ENCODE results near the gene PKDREJ.
A peak's percentile ranks its signal among the peaks of the same experiment; 100 is the strongest.
"Not testable (repeated sequence)": the region's sequence is repeated elsewhere in the genome, so short reads cannot be mapped to it uniquely, and the experiment has no call there.

Gene PKDREJ

DNA sequence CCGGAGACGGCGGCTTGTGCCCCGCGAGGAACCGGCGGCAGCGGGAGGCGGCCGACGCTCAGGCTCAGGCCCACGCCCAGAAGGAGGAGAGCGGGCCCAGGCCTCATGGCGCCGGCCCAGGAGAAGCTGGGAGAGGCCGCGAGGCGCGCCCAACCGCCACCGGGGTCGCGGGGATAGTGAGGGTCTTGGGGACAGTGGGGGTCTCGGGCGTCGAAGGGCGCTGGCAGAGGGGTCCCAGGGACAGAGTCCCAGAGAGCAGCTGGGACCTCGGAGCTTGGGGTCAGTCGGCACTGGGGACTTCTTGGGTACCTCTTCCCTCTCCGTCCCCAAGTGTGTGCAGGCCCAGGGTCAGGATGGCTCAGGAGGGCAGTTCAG lies at the start of gene PKDREJ:
PKDREJ (minus strand) TSS at position 128 of the 375 bp plus-strand sequence; CDS start at position 107, 21 bp downstream.
- DNase-seq = peak in 2 of 42 donors; percentile 12 to 13
- intact Hi-C loops (cut with DNase I) = no loop called here

GRCh38 chr22:46312848-46313247 lies 49.7 kb upstream of the PKDREJ start:
- not testable (repeated sequence) for DNase-seq
- intact Hi-C loops (cut with DNase I) = loop anchor here (5.0 kb wide), 1 partner anchor 191 kb away; no protein-coding TSS in a partner anchor

DNA sequence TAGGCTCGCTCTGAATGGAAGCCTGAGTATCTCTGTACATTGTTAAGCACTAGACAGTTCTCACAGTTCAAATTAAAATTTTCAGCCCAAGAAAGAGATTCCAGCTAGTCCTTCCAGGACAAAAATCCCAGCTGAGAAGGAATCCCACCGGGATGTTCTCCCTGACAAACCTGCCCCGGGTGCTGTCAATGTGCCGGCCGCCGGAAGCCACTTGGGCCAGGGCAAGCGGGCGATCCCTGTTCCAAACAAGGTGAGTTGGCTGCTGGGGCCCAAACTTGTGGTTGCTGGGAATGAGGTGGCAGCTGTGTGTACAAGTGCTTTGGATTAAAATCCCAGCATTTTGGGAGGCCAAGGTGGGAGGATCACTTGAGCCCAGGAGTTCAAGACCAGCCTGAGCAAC lies 48.9 kb upstream of the PKDREJ start:
- intact Hi-C loops (cut with DNase I) = loop anchor here (5.0 kb wide), 1 partner anchor 190 kb away; no protein-coding TSS in a partner anchor
- DNase-seq = no peak

- DNase-seq = no peak
- intact Hi-C loops (cut with DNase I) = loop anchor here (5.0 kb wide), 1 partner anchor 187 kb away; no protein-coding TSS in a partner anchor
These were observed 46.5 kb upstream of the PKDREJ start for GRCh38 chr22:46309526-46310085.

- DNase-seq = no peak
- intact Hi-C loops (cut with DNase I) = no loop called here
These were observed 45.3 kb upstream of the PKDREJ start for GRCh38 chr22:46308283-46308988.

- DNase-seq = no peak
- intact Hi-C loops (cut with DNase I) = no loop called here
These were observed 40.3 kb upstream of the PKDREJ start for GRCh38 chr22:46303347-46303965.

DNA sequence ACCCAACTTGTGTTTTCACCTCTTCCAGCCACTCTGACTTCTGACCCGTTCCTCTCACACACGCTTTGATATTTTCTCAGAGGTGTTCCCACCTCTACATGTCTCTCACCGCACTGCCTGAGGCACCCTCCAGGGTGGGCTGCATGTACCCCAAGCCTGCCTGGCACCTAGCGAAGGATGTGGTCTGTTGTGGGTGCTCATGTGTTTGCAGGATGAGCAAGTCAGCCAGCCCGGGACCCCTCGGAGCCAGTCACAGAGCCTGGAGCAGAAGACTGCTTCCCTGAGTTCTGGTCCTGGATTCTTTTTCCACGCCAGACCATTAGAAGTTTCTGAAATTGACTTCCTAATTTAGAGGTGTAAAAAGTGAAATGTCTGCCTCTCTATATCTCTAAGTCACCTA lies 37.3 kb upstream of the PKDREJ start:
- intact Hi-C loops (cut with DNase I) = no loop called here

GRCh38 chr22:46299101-46299500 lies 36.0 kb upstream of the PKDREJ start:
- intact Hi-C loops (cut with DNase I) = loop anchor here (5.0 to 10.0 kb wide), 2 partner anchors 177 to 304 kb away; no protein-coding TSS in a partner anchor
- no peak for DNase-seq

More for the DNA sequence above, 37.3 kb upstream of the PKDREJ start:
- no peak for DNase-seq

DNA sequence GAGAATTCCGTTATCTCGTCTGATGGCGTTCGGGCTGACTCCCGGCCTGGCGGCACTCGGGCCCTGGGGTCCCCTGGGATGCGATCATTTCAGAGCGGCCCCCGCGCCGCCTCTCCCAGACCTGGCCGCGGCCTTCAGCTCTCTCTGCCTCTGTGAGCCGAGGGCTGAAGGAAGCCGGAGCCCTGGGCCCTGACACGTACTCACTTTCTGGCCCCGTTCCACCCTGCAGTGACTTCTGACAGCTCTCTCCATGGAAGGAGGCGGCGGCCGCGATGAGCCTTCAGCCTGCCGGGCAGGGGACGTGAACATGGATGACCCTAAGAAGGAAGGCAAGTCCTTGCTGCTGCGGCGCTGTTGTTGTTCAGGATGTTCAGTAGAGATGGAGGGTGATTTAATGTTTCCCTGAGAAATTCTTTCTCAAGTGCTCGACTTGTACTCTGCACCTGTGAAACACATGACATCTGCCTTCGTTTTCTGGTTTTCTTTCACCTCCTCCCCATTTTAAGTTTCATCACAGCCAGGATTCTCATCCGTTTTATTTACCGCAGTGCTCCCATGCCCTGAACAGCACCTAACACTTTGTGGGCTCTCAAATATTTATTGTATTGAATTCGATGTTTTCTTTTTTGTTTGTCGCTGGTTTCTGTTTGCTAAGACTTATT lies 34.1 kb upstream of the PKDREJ start:
- peak in 3 of 42 donors; percentile 8 to 30 (median 24) for DNase-seq
- intact Hi-C loops (cut with DNase I) = loop anchor here (5.0 to 10.0 kb wide), 2 partner anchors 175 to 302 kb away; no protein-coding TSS in a partner anchor

GRCh38 chr22:46296257-46297150 lies 33.4 kb upstream of the PKDREJ start, which contains the start of gene GTSE1:
TSS of gene GTSE1 (plus strand) at chr22:46296870. CDS start at chr22:46297401, 531 bp downstream.
- DNase-seq = peak; percentile 96 to 99 (median 98)
- intact Hi-C loops (cut with DNase I) = loop anchor here (5.0 to 10.0 kb wide), 2 partner anchors 174 to 302 kb away; no protein-coding TSS in a partner anchor

GRCh38 chr22:46295277-46295971 lies 32.3 kb upstream of the PKDREJ start:
- intact Hi-C loops (cut with DNase I) = loop anchor here (5.0 to 10.0 kb wide), 2 partner anchors 173 to 301 kb away; no protein-coding TSS in a partner anchor
- no peak for DNase-seq

DNA sequence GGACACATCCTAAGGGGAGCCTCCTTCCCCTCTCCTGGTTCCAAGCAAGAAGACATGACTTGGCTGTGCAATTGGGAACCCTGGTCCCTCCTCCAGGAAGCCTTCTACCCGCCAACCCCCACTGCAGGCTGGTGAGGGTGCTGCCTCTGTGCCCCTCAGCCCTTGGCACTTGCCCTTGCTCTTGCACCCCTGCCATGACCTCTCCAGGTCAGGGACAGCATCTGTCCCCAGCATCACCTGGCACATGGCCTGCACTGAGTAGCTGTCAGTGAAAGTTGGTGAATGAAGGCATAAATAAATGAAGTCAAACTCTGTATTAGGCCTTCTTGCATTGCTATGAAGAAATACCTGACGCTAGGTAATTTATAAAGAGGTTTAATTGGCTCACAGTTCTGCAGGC lies 31.6 kb upstream of the PKDREJ start:
- intact Hi-C loops (cut with DNase I) = loop anchor here (5.0 to 10.0 kb wide), 2 partner anchors 172 to 300 kb away; no protein-coding TSS in a partner anchor
- DNase-seq = no peak

- peak; percentile 62 to 96 (median 83) for DNase-seq
- intact Hi-C loops (cut with DNase I) = loop anchor here (10.0 kb wide), 1 partner anchor 299 kb away; no protein-coding TSS in a partner anchor
These were observed 30.6 kb upstream of the PKDREJ start for GRCh38 chr22:46293577-46294260.

DNA sequence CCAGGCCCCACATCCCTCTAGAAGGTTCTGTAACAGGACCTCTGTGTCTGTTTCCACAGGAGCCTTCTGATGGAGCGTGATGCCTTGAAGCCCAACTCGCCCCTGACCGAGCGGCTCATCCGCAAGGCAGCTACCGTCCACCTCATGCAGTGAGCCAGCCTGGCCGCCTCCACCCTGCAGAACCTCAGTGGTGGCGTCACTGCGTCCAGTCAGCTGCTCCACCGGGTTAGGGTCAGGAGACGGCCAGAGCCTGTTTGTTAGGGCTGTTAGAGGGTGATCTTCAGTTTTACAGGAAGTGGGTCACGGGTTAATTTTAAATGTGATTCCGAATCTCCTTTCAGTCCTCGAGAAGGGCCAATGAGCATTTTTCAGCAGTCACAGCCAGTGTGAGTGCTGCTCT lies 29.6 kb upstream of the PKDREJ start:
- intact Hi-C loops (cut with DNase I) = loop anchor here (10.0 kb wide), 1 partner anchor 298 kb away; no protein-coding TSS in a partner anchor
- DNase-seq = peak in 5 of 42 donors; percentile 20 to 56 (median 42)

DNA sequence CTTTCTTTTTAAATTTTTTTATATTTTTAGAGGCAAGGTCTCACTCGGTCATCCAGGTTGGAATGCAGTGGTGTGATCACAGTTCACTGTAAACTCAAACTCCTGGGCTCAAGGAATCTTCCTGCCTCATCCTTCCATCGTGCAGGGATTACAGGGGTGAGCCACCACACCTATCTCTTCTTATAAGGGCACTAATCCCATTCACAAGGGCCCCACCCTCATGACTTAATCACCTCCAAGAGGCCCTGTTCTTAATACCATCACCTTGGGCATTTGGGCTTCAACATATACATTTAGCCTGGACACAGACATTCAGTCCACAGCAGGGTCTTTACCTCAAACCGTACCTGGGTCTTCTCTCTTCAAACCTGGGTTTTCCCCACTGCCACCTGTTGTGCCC lies 29.0 kb upstream of the PKDREJ start:
- DNase-seq = no peak
- intact Hi-C loops (cut with DNase I) = loop anchor here (10.0 kb wide), 1 partner anchor 297 kb away; no protein-coding TSS in a partner anchor

Measured in head of caudate nucleus (tissue), 42 donors.